Measurements from ENCODE around the gene PPP1R14D.

The PPP1R14D gene

GRCh38 chr15:40857601-40858341 lies 29.3 kb upstream of the PPP1R14D start:
- H3K27ac Mint-ChIP-seq: no peak overlapping the region
- H3K27me3 Mint-ChIP-seq: no peaks in the 10 kb centered on the region
- peaks cover 6% of the 10 kb centered on the region for H3K4me1 Mint-ChIP-seq
- H3K9me3 Mint-ChIP-seq: no peaks in the 10 kb centered on the region
- no peaks in the 10 kb centered on the region for H3K36me3 Mint-ChIP-seq
- H3K4me3 Mint-ChIP-seq: no peak overlapping the region

GRCh38 chr15:40856746-40857145 lies 28.2 kb upstream of the PPP1R14D start:
- Mint-ChIP-seq H3K27ac (no peak overlapping the region), H3K27me3 (no peaks in the 10 kb centered on the region), H3K36me3 (no peaks in the 10 kb centered on the region), H3K9me3 (no peaks in the 10 kb centered on the region), H3K4me3 (no peak overlapping the region), H3K4me1 (peaks cover 6% of the 10 kb centered on the region)

DNA sequence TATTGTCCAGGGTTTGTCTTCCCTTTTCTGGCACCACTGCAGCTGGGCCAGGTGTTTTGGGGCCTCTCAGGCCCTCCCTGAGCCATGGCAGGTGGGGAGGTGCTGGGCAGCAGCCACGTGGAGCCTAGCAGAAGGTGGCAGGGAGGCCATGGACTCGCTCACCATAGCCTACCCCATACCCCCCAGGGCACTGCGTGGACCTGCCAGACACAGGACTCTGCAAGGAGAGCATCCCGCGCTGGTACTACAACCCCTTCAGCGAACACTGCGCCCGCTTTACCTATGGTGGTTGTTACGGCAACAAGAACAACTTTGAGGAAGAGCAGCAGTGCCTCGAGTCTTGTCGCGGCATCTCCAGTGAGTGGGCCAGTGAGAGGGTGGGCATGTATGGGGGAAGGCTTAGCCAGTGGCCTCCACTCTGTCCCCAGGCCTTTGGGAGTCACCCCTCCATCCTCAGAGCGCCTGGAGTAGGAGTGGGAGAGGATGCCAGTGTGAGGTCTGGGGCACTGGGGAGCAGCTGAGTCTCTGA lies 27.3 kb upstream of the PPP1R14D start:
- Mint-ChIP-seq H3K9me3 (no peaks in the 10 kb centered on the region), H3K36me3 (no peaks in the 10 kb centered on the region), H3K27ac (no peak overlapping the region), H3K4me3 (no peak overlapping the region), H3K27me3 (no peaks in the 10 kb centered on the region), H3K4me1 (peaks cover 6% of the 10 kb centered on the region)

DNA sequence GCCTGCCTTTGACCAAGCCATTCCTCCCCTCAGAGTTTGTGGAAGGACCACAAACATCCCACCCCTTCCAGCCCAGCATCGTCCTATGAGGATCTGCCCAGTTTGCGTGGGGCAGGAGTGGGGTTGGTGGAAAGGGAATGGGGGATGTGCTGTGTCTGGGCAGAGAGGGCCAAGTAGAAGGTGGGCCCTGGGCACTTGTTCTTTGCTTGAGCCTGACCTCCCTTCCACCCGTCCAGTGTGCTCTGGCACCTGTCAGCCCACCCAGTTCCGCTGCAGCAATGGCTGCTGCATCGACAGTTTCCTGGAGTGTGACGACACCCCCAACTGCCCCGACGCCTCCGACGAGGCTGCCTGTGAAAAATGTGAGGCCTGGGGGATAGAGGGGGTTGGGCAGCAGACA lies 25.7 kb upstream of the PPP1R14D start:
- H3K9me3 Mint-ChIP-seq: no peaks in the 10 kb centered on the region
- no peaks in the 10 kb centered on the region for H3K27me3 Mint-ChIP-seq
- H3K4me3 Mint-ChIP-seq: no peak overlapping the region
- no peaks in the 10 kb centered on the region for H3K36me3 Mint-ChIP-seq
- no peak overlapping the region for H3K27ac Mint-ChIP-seq
- H3K4me1 Mint-ChIP-seq: peaks cover 3% of the 10 kb centered on the region

DNA sequence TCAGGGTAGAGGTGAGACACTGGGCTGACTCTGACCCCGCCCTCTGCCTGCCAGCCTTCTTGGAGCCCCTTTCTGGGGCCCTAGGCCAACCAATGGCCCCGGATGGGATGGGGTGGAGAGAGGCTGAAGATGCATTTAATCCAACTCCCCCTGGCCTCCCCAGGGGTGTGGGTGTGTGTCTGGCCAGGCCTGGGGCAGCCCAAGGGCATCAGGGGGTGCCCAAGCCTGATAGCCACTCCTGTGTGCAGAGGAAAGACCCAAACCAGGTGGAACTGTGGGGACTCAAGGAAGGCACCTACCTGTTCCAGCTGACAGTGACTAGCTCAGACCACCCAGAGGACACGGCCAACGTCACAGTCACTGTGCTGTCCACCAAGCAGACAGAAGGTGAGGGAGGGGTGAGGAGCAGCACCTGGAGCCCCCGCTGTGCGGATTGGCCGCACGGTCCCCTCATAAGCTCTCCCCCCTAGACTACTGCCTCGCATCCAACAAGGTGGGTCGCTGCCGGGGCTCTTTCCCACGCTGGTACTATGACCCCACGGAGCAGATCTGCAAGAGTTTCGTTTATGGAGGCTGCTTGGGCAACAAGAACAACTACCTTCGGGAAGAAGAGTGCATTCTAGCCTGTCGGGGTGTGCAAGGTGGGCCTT lies 24.9 kb upstream of the PPP1R14D start:
- no peaks in the 10 kb centered on the region for H3K9me3 Mint-ChIP-seq
- H3K27me3 Mint-ChIP-seq: no peaks in the 10 kb centered on the region
- H3K4me1 Mint-ChIP-seq: no peaks in the 10 kb centered on the region
- no peak overlapping the region for H3K27ac Mint-ChIP-seq
- H3K36me3 Mint-ChIP-seq: no peaks in the 10 kb centered on the region
- H3K4me3 Mint-ChIP-seq: no peak overlapping the region

DNA sequence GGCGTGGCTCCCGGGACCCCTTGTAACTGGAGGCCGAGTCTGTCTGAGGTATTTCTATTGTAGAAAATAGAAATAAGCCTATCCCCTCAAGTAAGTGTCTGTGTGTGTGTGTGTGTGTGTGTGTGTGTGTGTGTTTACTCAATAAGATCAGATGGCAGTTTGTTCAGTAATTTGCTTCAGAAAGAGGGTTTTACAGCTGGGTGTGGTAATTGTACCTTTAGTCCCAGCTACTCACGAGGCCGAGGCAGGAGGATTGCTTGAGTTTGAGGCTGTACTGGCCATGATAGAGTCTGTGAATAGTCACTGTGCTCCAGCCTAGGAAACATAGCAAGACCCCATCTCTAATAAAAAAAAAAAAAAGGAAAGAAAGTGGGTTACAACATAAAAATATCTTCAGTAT lies 24.0 kb upstream of the PPP1R14D start:
- no peak overlapping the region for H3K4me3 Mint-ChIP-seq
- peaks cover 7% of the 10 kb centered on the region for H3K4me1 Mint-ChIP-seq
- no peaks in the 10 kb centered on the region for H3K9me3 Mint-ChIP-seq
- H3K27ac Mint-ChIP-seq: no peak overlapping the region
- H3K36me3 Mint-ChIP-seq: no peaks in the 10 kb centered on the region
- no peaks in the 10 kb centered on the region for H3K27me3 Mint-ChIP-seq

DNA sequence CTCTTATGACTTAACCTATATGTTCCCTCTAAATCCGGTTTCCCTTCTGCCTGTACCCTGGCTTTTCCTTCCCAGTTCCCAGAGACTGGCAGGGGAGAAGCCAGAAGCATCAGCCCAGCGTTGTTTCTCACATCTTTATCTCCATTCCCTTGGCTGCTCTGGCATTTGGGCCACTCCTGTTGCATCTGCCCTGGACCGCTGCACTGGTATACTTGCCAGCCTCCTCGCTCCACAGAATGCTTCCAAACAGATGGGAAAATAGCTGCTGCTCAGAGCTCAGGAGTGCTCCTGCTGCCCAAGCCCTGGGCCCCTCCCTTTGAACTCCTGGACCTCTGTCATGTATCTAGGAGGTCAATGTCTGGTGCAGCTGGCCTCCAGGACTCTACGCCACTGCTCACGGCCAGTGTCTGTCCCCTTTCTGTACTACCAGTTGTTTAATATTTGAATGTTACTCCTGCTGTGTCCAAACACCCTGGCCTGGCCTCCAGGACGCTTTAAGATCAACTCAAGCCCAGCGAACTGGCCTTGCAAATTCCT lies 22.1 kb upstream of the PPP1R14D start:
- Mint-ChIP-seq H3K4me1 (peaks cover 15% of the 10 kb centered on the region), H3K36me3 (no peaks in the 10 kb centered on the region), H3K4me3 (no peak overlapping the region), H3K27ac (no peak overlapping the region), H3K27me3 (no peaks in the 10 kb centered on the region), H3K9me3 (no peaks in the 10 kb centered on the region)

- H3K4me1 Mint-ChIP-seq: peaks cover 20% of the 10 kb centered on the region
- peaks cover 3% of the 10 kb centered on the region for H3K27me3 Mint-ChIP-seq
- no peaks in the 10 kb centered on the region for H3K36me3 Mint-ChIP-seq
- H3K4me3 Mint-ChIP-seq: no peak overlapping the region
- no peak overlapping the region for H3K27ac Mint-ChIP-seq
- H3K9me3 Mint-ChIP-seq: no peaks in the 10 kb centered on the region
These were observed 18.9 kb upstream of the PPP1R14D start for GRCh38 chr15:40847223-40847961.

DNA sequence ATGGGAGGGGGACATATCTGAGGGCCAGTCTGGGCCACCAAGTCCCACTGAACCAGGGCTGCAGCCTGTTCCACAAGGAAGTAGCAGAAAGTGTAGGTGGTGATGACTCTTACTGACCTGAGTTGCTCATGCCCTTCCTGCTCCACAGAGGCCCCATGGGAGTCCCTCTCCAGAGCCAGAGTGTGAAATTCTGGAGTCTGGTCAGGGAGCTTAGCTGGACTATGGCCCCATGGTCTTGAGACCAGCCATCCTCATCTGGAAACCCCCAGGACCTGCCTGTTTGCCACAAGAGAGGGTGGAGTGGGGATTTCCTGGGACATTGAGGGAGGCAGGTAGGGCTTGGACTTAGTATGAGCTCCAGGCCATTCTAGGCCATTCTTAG lies 18.3 kb upstream of the PPP1R14D start:
- Mint-ChIP-seq H3K36me3 (no peaks in the 10 kb centered on the region), H3K4me1 (peaks cover 20% of the 10 kb centered on the region), H3K9me3 (no peaks in the 10 kb centered on the region), H3K4me3 (no peak overlapping the region), H3K27ac (no peak overlapping the region), H3K27me3 (peaks cover 3% of the 10 kb centered on the region)

GRCh38 chr15:40845511-40846284 lies 17.2 kb upstream of the PPP1R14D start:
- Mint-ChIP-seq H3K9me3 (no peaks in the 10 kb centered on the region), H3K36me3 (no peaks in the 10 kb centered on the region), H3K4me1 (peaks cover 20% of the 10 kb centered on the region), H3K4me3 (peak overlapping the region; percentile 23), H3K27me3 (peaks cover 3% of the 10 kb centered on the region), H3K27ac (no peak overlapping the region)

DNA sequence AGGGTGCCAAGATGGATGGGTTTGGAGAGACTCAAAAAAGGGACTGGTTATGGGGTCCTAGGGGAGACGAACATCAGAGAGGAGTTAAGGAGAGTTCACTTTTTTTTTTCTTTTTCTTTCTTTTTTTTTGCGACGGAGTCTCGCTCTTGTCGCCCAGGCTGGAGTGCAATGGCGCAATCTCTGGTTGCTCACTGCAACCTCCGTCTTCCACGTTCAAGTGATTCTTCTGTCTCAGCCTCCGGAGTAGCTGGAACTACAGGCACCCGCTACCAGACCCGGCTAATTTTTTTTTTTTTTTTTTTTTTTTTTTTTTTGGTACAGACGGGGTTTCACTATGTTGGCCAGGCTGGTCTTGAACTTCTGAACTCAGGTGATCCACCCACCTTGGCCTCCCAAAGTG lies 16.5 kb upstream of the PPP1R14D start:
- Mint-ChIP-seq H3K36me3 (no peaks in the 10 kb centered on the region), H3K4me1 (peaks cover 20% of the 10 kb centered on the region), H3K27me3 (peaks cover 3% of the 10 kb centered on the region), H3K4me3 (peak overlapping the region; percentile 86), H3K27ac (no peak overlapping the region), H3K9me3 (no peaks in the 10 kb centered on the region)

DNA sequence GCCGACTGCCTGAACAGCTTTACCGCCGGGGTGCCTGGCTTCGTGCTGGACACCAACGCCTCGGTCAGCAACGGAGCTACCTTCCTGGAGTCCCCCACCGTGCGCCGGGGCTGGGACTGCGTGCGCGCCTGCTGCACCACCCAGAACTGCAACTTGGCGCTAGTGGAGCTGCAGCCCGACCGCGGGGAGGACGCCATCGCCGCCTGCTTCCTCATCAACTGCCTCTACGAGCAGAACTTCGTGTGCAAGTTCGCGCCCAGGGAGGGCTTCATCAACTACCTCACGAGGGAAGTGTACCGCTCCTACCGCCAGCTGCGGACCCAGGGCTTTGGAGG lies 16.2 kb upstream of the PPP1R14D start:
- no peak overlapping the region for H3K27ac Mint-ChIP-seq
- no peaks in the 10 kb centered on the region for H3K36me3 Mint-ChIP-seq
- H3K4me3 Mint-ChIP-seq: peak overlapping the region; percentile 86

GRCh38 chr15:40843885-40844695 lies 15.6 kb upstream of the PPP1R14D start, which contains the start of gene SPINT1:
TSS of gene SPINT1 (plus strand) at chr15:40844048. CDS start at chr15:40844555, 507 bp downstream.
- Mint-ChIP-seq H3K27ac (no peak within 1 kb of the TSS), H3K27me3 (peaks cover 3% of the 10 kb centered on the region), H3K36me3 (no peaks in the 10 kb centered on the region), H3K4me1 (peaks cover 20% of the 10 kb centered on the region), H3K4me3 (peak within 1 kb of the TSS; percentile 86), H3K9me3 (no peaks in the 10 kb centered on the region)

More for the DNA sequence above, 16.2 kb upstream of the PPP1R14D start:
- Mint-ChIP-seq H3K9me3 (no peaks in the 10 kb centered on the region), H3K4me1 (peaks cover 20% of the 10 kb centered on the region), H3K27me3 (peaks cover 3% of the 10 kb centered on the region)

DNA sequence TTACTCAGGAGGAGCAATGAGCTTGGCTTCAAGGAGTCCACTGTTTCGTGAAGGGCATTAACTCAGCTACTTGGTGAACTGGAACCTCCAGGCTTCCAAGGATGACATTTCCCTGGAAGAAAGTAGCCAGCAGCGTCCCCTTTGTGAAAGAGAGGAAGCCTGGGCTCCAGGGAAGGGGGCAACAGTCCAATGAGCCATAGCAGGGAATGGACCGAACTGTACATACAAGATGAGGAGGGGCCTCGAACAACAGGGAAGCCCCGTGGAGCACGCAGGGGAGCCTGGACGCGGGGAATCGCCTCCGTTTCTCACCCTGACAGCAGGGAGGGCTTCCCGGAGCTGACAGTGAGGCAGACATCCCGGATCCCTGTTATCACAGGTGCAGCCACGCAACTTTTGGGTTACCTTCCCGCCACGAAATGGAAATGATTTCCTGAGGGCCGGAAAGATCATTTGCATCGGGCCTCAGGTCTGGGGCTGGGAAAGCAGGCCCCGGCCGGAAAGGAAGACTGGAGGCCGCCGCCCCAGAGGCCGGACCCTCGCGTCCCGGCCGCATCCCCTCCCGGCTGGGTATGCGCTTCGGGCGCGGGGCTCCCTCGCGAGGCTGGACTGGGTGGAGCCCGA lies 14.9 kb upstream of the PPP1R14D start:
- peak overlapping the region; percentile 76 for H3K4me3 Mint-ChIP-seq
- no peaks in the 10 kb centered on the region for H3K9me3 Mint-ChIP-seq
- peaks cover 20% of the 10 kb centered on the region for H3K4me1 Mint-ChIP-seq
- no peak overlapping the region for H3K27ac Mint-ChIP-seq
- no peaks in the 10 kb centered on the region for H3K36me3 Mint-ChIP-seq
- H3K27me3 Mint-ChIP-seq: peaks cover 3% of the 10 kb centered on the region

Measured in activated naive CD4-positive, alpha-beta T cell treated with anti-CD3 and anti-CD28 coated beads, Interleukin-2, amount 50 U/mL, for 24 hours (primary cell).